Retina (tissue), 1 donor: Measurements from ENCODE around the gene FAM219A.
"Not testable (repeated sequence)": the region's sequence is repeated elsewhere in the genome, so short reads cannot be mapped to it uniquely, and the experiment has no call there.

Experiments used
- DNase-seq: peaks from one replicate; pipeline ENCODE4 v3.0.0-alpha.2; 2016

FAM219A gene

GRCh38 chr9:34442770-34443169, 15.6 kb downstream of the FAM219A start:
- DNase-seq: no peak

DNA sequence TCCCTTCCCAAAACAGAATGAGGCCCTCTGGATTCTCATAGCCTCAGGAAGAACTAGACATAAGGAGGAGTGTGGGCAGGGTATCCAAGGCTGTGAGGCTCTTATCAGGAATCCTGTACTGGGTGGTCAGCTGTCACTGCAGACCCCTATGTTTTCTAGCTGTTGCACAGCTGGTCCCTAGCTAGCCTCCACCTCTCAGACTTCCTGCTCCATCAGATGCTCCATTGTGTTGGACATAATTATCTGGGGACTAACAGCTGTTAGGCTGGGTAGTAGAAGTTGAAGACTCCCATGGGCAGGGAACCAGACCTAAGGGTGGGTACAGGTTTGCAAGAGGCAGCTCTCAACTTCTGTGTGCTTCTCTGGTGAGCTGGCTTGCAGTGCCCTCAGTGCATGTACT, 18.4 kb downstream of the FAM219A start:
- DNase-seq: no peak

DNA sequence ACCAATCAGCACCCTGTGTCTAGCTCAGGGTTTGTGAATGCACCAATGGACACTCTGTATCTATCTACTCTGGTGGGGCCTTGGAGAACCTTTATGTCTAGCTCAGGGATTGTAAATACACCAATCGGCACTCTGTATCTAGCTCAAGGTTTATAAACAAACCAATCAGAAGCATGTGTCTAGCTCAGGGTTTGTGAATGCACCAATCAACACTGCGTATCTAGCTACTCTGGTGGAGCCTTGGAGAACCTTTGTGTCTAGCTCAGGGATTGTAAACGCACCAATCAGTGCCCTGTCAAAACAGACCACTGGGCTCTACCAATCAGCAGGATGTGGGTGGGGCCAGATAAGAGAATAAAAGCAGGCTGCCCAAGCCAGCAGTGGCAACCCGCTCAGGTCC, 19.9 kb downstream of the FAM219A start:
- not testable (repeated sequence) for DNase-seq

- DNase-seq: not testable (repeated sequence)
Observed at GRCh38 chr9:34437926-34438307, 20.5 kb downstream of the FAM219A start.

- peak; percentile 71 for DNase-seq
Observed at GRCh38 chr9:34437006-34437925, 21.1 kb downstream of the FAM219A start.

GRCh38 chr9:34431667-34432066, 26.7 kb downstream of the FAM219A start:
- DNase-seq: no peak

GRCh38 chr9:34430843-34431437, 27.4 kb downstream of the FAM219A start:
- DNase-seq: peak; percentile 37

DNA sequence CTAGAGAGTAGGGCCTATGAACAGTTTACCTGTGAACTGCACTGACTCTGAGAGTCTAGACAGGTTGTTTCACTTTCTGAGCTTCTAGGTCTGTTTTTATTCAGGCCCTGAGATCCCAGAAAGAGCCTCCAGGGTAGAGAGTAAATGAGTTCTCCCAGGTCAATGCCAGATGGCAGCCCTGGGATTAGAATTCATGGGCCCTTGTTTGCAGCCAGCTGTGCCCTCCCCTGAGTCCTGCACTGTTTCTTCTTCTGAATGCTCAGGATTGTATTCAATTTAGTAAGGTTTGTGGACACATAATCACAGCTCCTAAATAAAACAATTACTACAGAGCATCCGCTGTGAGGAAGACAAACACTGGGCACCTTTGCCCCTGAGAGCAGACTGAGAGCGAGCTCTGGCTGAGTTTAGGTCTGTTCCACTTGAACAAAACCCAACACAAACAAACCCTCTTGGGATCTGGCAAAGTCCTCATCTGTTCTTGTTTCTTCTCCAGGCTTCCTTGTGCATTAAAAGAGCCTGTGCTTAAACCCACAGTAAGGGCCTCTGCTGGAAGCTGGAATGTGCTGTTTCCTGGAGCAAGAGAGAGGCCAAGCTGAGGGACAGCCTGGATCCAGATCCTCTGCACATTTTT, 29.9 kb downstream of the FAM219A start:
- DNase-seq: no peak

DNA sequence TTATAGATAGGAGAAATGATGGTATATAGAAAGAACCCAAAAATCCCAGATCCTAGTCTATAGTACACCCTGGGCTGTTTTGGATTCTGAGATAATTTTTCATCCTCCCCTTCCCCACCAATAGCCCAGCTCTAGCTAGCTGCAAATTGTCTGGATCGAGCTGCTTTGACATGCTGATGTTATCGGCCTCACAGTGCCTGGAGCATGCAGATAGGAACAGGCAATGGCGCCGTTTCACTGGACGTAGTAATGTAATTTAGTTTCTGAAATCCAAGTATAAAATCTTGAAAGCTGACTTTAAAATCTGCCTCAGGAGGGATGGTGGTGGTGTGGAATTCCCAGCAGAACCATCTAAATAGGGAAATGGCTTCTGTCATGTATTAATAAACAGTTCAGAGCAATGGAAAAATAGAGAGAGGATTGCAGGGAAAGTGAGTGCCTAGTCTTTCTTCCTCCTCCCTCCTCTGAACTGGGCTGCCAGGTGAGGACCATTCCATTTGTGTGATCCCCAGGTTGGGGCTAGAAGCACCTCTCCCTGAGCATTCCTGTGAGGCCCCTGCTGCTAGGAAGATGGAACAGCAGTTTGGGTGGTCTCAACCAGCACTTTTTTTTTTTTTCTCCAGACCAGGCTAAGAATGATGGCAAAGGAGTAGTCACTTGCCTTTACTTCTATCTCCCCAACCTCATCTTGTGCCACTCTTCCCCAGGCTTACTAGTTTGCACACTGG, 31.9 kb downstream of the FAM219A start:
- no peak for DNase-seq

DNA sequence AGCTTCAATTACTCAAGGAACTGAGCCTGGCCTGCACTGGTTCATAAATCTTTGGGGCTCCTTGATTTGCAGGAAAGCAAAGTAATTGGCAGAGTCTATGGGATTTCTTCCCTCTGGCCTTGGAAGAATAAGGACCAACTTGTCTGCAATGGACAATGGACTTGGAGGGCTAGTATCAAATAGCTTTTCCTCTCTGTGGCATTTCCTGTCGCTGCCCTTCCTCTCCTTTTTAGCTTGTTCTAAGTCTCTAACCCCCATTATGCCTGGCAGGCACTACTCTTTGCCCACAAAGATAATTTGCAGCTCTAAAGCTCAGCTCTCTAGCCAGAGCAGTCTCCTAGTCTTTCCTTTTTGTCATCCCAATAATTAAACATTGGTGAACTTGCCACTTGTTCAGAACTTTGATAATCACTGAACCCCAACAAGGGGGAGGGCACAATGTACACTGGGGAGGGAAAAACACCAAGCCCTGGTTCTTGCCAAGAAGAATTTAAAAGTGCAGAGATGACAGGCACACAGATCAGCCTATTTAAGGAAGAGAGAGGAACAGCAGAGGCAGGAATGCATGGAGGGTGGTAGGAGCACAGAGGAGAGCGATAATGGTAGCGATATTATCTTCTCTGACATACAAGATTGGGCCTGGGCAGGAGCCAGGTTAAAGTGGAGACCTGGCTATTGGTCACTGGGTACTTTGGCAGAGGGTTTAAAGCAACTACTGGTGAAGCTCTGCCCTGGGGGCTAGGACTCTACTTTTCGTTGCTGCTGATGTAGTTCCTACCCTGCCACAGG, 38.5 kb downstream of the FAM219A start:
- no peak for DNase-seq

- no peak for DNase-seq
Observed at GRCh38 chr9:34417734-34418133, 40.6 kb downstream of the FAM219A start.

DNA sequence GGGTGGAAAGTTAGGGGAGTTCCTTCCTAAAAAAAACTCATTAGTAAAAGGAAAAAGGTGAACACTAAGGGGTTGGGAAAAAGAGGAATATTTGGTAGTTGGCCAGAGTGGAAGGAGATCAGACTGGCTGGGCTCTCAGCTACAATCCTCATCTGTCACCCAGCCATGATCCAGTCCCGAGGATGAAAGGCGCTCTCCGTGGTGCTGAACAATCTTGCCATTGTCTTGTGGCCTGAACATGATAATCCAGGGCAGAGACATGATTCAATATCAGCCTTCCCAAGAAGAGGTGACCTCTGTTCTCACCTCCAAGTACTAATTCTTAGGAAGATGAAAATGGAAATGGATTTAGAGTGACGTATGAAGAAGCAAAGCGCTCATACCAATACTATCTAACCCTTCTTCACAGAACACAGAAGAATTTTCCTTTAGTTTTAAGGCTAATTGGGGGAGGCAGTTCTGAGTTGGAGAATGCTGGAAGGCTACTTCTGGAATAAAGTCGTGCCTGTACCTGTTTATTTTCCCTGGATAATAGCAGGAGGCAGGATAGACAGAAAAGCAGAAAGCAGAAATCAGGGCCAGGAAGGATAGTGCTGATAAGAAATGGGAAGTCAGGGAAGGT, 45.0 kb downstream of the FAM219A start:
- peak; percentile 46 for DNase-seq

- no peak for DNase-seq
Observed at GRCh38 chr9:34412336-34412735, 46.0 kb downstream of the FAM219A start.

GRCh38 chr9:34409154-34409553, 49.2 kb downstream of the FAM219A start:
- no peak for DNase-seq

- DNase-seq: no peak
Observed at GRCh38 chr9:34408173-34408572, 50.2 kb downstream of the FAM219A start.

DNA sequence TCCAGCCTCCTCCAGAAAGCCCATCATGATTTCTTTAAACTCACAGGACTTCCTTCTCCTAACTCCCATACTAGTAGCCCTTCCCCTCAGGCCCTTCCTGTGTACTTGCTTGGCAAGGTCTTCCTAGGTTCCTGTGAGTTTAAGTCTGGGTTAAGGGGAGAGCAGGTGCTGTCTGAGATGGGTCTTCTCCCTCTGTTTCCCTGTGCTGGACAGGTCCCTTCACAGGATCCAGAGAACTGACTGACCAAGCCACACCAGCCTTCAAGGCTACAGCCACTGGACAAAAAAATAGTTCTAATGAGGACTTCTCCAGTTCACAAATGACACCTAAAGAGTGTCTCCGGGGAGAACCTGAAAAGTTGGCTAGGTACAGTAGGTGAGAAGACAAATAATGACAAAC, 52.2 kb downstream of the FAM219A start:
- DNase-seq: no peak

GRCh38 chr9:34405719-34406118, 52.7 kb downstream of the FAM219A start:
- no peak for DNase-seq

- DNase-seq: peak; percentile 76
Observed at GRCh38 chr9:34403554-34404380, 54.6 kb downstream of the FAM219A start.

DNA sequence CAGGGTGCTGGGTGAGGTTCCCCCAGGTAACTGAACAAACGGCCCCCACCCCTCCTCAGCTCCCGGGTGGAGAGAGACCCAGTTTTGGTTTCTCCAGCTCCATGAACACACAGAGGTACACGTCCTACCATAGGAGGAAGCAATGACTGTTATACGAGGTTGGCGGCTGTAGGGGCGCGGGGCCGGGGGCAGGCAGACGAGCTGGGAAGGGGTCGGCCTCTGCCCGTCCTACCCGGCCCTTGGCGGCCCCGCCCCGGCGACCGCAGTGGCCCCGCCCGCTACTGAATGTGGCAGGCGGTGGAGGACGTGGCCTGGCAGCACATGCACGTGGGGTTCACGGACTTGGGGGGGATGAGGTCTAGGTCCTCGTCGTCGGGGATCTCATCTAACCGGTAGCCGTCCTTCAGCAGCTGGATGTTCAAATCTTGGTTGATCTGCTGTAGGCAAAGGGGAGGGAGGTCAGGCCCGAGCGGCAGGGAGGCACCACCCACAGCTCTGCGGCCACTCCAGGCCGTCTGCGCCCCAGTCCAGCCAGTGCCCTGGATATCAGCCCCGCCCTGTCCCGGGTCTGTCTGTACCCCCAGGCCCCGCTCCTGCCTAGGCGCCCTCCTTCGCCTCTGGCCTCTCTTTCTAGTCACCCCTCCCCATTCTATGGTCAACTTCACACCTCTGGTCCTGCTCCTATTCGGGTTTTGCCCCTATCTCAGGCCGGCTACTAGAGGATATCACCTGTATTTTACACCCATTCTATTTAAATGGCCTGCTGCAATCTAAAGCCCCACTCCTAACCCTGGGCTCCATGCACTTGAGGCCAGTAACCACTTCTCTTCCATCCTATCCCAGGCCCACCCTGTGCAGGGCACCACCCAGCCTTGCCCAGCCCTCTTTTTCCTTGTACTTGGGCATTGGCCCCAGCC, 57.4 kb downstream of the FAM219A start:
- no peak for DNase-seq

DNA sequence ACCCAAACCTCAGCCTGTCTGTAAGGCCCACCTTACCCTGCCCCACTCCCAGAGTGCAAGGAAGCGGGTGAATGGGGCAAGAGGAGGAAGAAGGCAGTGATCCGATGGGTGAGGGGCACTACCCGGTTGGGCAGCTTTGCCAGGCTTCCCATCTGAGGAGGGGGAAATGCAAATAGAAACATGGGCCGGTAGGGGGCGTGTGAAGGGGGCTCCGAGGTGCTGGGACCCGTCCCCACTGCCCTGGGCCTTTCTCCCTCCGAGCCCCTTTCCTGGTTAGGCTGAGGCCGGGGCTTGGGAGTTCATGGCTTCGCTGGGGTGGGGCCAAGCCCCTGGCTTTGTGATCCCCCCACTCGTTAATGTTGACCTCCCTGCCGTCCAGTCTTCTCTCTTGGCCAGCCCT, 58.1 kb downstream of the FAM219A start:
- DNase-seq: no peak
